Small intestine (tissue), 7 donors: ENCODE results near the gene DNAH1. TPM values are rescaled to one million over a fixed set of nuclear protein-coding genes. Genes with fewer than 3 reads are reported as not detected.

Experiments used
- DNase-seq, 2 donors: peaks; one replicate each; pipeline versions ENCODE4 v3.0.0 to v3.0.0-alpha.2; 2013
- FAIRE-seq: peaks from 2 replicates; lab custom pipeline; 2012; peaks lifted over from hg19 to GRCh38; lab: Jason Lieb, UNC
- H3K27ac ChIP-seq, 3 donors: one replicate each; pipeline ENCODE4 v1.5.1; 2013; ENCODE audit warnings: low read length in 2 of 3, mild to moderate bottlenecking in 2 of 3, control low read depth in 1 of 3, inconsistent platforms in 1 of 3, low read depth in 1 of 3, moderate library complexity in 1 of 3
- H3K27me3 ChIP-seq, 3 donors: one replicate each; pipeline ENCODE4 v1.6.1; 2013; ENCODE audit warnings: low read length in 3 of 3, inconsistent platforms in 1 of 3; ENCODE audit not compliant: control insufficient read depth in 3 of 3, insufficient read depth in 3 of 3
- H3K36me3 ChIP-seq, 3 donors: one replicate each; pipeline ENCODE4 v1.6.1; 2013; ENCODE audit warnings: low read length in 3 of 3, inconsistent platforms in 1 of 3, low read depth in 1 of 3, mild to moderate bottlenecking in 1 of 3, moderate library complexity in 1 of 3; ENCODE audit not compliant: control insufficient read depth in 3 of 3, insufficient read depth in 2 of 3
- H3K4me1 ChIP-seq, 3 donors: one replicate each; pipeline ENCODE4 v1.6.1; 2013; ENCODE audit warnings: low read length in 2 of 3, inconsistent platforms in 1 of 3, low read depth in 1 of 3, mild to moderate bottlenecking in 1 of 3, moderate library complexity in 1 of 3; ENCODE audit not compliant: control insufficient read depth in 3 of 3, insufficient read depth in 2 of 3
- H3K4me3 ChIP-seq, 3 donors: one replicate each; pipeline ENCODE4 v1.5.1; 2013; ENCODE audit warnings: low read length in 3 of 3, control low read depth in 1 of 3, inconsistent platforms in 1 of 3, low read depth in 1 of 3, mild to moderate bottlenecking in 1 of 3, moderate library complexity in 1 of 3
- H3K9me3 ChIP-seq, 2 donors: one replicate each; pipeline ENCODE4 v1.6.1; 2013; ENCODE audit warnings: low read depth in 1 of 2, low read length in 1 of 2; ENCODE audit not compliant: control insufficient read depth in 2 of 2, insufficient read depth in 1 of 2
- WGBS, 3 donors: extraction: QIAGEN DNeasy Blood & Tissue Kit; methylation state at CpG; one replicate each; pipeline ENCODE4 v1.1.7; 2013; 5-methylcytosine and 5-hydroxymethylcytosine counted together
- polyA plus RNA-seq, 4 donors: library from polyadenylated mRNA; stranded (reverse) in 3 of 4; unstranded in 1 of 4; fragments of 200-250 nt in 3 of 4; fragments of 120-200 nt in 1 of 4; gene quantifications; one replicate each; pipeline versions ENCODE4 v1.2.1 to v1.2.3, GENCODE V29; 2013
- donor health status: healthy with polysubstance abuse.
- donor health status: control.
- donor health status: control.
- donor health status: Bipolar disorder and iron deficiency.
- donor health status: healthy.

DNAH1 gene
- polyA plus RNA-seq, 4 donors, result 4.3 to 22.6 (median 7.5) TPM

DNA sequence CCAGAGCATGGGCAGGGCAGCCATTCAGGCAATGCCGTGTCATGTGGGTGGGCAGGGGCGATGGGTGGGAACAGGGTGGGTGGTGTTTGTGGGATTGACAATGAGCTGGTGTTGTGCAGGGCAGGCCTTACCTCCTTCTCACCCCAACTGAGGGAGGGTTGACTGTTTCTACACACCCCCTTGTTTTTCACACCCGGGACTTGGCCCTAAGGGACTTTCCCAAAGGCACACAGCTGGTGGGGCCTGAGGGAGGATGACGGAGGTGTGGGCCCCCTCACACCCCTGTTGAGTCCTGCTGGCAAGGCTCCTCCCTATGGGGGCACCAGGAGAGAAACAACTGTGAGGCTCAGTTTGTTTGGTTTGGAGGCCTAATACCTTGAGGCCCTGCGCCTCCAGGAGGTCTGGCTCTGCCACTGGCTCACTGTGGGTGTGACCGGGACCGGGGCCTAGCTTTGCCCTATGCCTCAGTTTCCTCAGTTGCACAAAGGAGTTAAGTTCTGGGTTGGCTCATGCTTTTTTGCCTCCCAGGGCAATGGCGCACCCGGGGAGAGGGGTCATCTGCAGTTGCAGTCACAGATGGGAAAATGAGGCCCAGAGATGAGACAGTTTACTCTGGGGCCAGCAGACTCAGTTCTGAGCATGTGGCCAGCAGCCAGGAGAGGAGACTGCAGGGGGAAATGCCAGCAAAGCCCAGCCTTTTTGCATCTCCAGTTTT lies 5.1 kb upstream of the DNAH1 start:
- H3K27me3 ChIP-seq, result no peaks in the 10 kb centered on the region
- peaks cover 0 to 57% (median 0%) of the 10 kb centered on the region in 3 donors for H3K36me3 ChIP-seq
- no peaks in the 10 kb centered on the region for H3K9me3 ChIP-seq
- FAIRE-seq (no peak), DNase-seq (no peak)
- peaks cover 0 to 36% (median 19%) of the 10 kb centered on the region in 3 donors for H3K4me1 ChIP-seq
- WGBS, 3 donors, result 76 to 87% (median 77%) methylated on average over 9 of the region's 9 CpGs
- no peak overlapping the region for H3K4me3 ChIP-seq
- H3K27ac ChIP-seq, result peak overlapping the region in 1 of 3 donors; percentile 37

DNA sequence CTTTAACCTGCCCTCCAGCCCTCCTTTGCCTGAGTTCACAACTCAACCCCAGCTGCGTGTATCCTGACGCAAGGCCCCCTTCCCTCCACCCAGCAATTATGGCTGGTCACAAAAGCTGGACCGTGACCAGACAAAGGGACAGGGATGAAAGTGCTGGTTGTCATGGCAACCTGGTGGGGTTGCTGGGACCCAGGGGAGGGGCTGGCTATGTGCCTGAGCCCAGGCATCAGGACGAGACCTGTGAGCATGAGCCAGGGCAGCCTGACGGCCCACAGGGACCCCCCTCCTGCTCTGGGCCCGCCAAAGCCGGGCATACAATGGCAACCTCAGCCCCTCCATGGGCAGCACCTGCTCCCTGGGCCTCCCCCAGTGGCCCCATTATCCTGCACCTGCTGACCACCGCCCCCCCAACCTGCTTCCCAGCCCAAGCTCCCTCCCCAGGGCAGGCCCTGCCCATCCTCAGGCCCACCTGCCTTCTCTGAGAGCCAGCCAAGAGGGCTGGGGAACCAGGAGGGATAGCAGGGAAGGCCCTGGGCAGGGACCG lies 4.5 kb upstream of the DNAH1 start:
- H3K27me3 ChIP-seq, result no peaks in the 10 kb centered on the region
- no peak overlapping the region for H3K27ac ChIP-seq
- H3K4me1 ChIP-seq, result peaks cover 0 to 30% (median 16%) of the 10 kb centered on the region in 3 donors
- peaks cover 0 to 59% (median 0%) of the 10 kb centered on the region in 3 donors for H3K36me3 ChIP-seq
- 88 to 96% (median 91%) methylated on average over 9 of the region's 9 CpGs for WGBS, 3 donors
- FAIRE-seq, result no peak
- no peaks in the 10 kb centered on the region for H3K9me3 ChIP-seq
- DNase-seq, result no peak
- H3K4me3 ChIP-seq, result no peak overlapping the region

DNA sequence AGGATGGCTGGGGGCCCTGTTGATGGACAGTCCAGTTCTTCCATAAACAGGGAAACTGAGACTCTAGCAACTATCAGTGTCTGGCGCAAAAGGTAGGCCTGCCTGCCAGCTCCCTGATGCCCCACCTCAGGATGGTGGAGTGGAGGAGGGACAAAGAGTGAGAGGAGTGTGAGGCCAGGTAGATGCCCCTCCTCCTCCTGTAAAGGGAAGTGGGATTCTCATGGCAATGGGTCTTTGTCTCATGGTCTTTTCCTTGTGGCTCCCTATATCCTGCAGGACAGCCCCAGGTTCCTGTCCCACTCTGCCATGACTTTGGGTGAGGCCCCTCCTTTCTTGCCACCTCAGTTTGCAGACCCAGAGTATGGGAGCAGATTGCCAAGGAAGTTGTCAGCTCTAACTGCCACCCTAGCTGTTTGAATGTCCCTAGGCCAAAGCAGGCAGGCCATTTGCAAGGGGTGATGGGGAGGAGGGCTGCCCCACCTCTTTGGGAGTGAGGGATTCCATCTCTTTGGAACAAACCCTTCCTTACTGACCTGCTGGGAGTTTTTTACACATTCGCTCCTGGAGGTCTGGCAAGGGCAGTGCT lies 2.8 kb upstream of the DNAH1 start:
- Histone ChIP-seq H3K4me3 (no peak overlapping the region), H3K9me3 (no peaks in the 10 kb centered on the region), H3K36me3 (peaks cover 0 to 53% (median 0%) of the 10 kb centered on the region in 3 donors), H3K27ac (peak overlapping the region in 1 of 3 donors; percentile 65), H3K4me1 (peaks cover 0 to 18% (median 7%) of the 10 kb centered on the region in 3 donors), H3K27me3 (no peaks in the 10 kb centered on the region)
- FAIRE-seq (no peak), DNase-seq (no peak)
- WGBS, 3 donors, result 86 to 95% (median 87%) methylated on average over 2 of the region's 2 CpGs

DNA sequence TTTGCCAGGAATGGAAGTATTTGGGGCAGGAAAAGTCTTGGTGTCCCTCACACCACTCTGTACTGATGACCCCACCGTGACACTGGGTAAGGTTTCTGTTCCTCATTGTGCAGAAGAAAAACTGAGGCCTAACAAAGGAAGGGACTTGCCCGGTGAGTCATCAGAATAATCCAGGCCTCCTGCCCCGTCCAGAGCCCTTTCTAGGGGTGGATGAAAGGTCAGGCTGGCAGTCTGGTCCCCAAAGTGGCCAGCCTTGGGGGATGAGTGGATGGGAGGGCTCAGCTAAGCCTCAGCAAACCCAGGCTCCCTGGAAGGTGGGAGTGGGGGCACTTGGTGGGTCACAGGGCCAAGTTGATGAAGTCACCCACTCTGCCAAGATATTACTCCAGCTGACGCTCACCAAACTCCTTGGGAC lies 2.3 kb upstream of the DNAH1 start:
- H3K27ac ChIP-seq, result peak overlapping the region in 1 of 3 donors; percentile 76

DNA sequence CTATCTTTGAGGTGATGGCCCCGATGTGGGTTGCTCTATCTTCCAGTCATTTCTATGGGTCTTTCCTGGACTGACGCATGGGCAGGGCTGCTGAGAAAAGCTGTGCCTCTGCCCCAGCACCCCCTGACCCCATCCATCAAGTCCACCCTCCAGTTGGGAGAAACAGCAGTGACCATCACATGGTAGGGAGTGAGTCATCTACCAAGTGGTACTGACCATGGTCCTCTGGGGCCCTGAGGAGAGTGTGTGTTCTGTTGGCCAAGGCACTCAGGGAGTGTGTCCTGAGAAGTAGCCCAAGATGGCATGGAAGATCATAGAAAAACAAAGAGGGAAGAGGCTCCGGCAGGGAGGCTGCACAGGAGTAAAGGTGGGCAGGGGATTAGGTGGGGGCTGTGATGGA lies 1.6 kb upstream of the DNAH1 start:
- H3K27ac ChIP-seq, result peak overlapping the region in 1 of 3 donors; percentile 76
- 89 to 98% (median 92%) methylated on average over 3 of the region's 3 CpGs for WGBS, 3 donors
- DNase-seq (no peak), FAIRE-seq (no peak)
- no peak overlapping the region for H3K4me3 ChIP-seq
- peaks cover 0 to 11% (median 0%) of the 10 kb centered on the region in 3 donors for H3K4me1 ChIP-seq
- H3K36me3 ChIP-seq, result peaks cover 0 to 44% (median 0%) of the 10 kb centered on the region in 3 donors
- no peaks in the 10 kb centered on the region for H3K9me3 ChIP-seq
- H3K27me3 ChIP-seq, result no peaks in the 10 kb centered on the region

More for the DNA sequence above, 2.3 kb upstream of the DNAH1 start:
- H3K9me3 ChIP-seq, result no peaks in the 10 kb centered on the region
- no peak overlapping the region for H3K4me3 ChIP-seq
- H3K36me3 ChIP-seq, result peaks cover 0 to 48% (median 0%) of the 10 kb centered on the region in 3 donors
- peaks cover 0 to 13% (median 3%) of the 10 kb centered on the region in 3 donors for H3K4me1 ChIP-seq
- DNase-seq (no peak), FAIRE-seq (no peak)
- no peaks in the 10 kb centered on the region for H3K27me3 ChIP-seq
- WGBS, 3 donors, result 45 to 56% (median 51%) methylated on average over 4 of the region's 4 CpGs

DNA sequence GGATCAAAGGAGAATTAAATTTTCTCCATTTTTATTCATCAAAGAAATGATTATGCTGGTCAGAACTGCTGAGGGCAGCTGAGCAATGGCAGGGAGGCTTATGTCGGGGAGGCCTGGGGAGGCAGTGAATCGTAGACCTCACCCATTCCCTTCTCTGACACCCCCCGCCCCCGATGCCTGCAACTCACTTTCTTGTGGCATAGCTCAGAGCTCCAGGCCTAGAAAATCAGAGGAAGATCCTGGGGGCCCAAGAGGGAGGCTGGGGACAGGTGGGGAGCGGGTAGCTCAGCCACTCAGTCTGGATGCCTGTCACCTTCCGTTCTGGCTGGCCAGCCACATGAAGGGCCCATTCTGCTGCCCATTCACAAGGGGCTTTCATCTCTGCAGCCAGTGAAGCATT lies 1.1 kb upstream of the DNAH1 start:
- WGBS, 3 donors, result 90 to 92% (median 91%) methylated on average over 6 of the region's 6 CpGs
- H3K4me3 ChIP-seq, result no peak overlapping the region
- H3K9me3 ChIP-seq, result no peaks in the 10 kb centered on the region
- DNase-seq, result no peak
- no peaks in the 10 kb centered on the region for H3K27me3 ChIP-seq
- H3K27ac ChIP-seq, result no peak overlapping the region
- H3K36me3 ChIP-seq, result peaks cover 0 to 40% (median 0%) of the 10 kb centered on the region in 3 donors
- no peak for FAIRE-seq
- H3K4me1 ChIP-seq, result peaks cover 0 to 11% (median 0%) of the 10 kb centered on the region in 3 donors

DNA sequence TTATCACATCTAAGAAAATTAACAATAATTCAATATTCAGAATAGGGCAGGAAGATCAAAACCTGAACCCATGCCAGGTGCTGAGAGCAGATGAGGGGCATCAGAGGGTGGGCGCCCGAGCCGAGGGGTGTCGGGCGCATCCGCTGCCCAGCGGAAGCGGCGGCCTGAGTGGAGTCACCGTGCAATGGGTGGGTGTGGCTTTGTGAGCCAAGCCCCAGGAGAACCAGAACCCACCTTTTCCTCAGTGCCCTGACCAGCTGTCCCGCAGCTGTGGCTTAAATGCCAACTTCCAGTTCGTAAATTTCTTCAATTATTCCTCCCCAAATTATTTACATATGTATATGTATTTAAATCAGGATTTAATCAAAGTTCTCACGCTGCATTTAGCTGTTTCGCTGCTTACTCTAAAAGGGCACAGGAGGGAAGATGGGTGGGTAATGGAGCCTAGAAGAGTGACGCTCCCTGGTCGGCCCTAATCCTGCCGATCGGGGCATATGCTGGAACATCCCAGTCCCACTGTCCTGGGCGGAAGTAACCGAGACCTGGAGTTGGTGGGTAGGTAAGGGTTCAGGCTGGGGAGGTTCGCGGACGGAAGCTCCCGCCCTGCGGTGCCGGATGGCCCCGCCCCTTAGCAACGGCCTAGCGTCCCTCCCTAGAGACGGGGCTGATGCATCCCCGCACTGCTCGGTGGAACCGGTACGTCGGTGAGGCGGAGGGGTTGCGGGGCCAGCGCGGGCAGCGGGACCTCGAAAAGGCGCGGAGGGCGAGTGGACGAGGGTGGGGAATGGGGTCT lies 1.3 kb downstream of the DNAH1 start:
- Histone ChIP-seq H3K27me3 (no peaks in the 10 kb centered on the region), H3K9me3 (no peaks in the 10 kb centered on the region), H3K4me3 (peak overlapping the region in 2 of 3 donors; percentile 24 to 27), H3K4me1 (peaks cover 0 to 4% (median 0%) of the 10 kb centered on the region in 3 donors), H3K27ac (no peak overlapping the region), H3K36me3 (peaks cover 0 to 31% (median 0%) of the 10 kb centered on the region in 3 donors)
- 15 to 29% (median 21%) methylated on average over 45 of the region's 45 CpGs for WGBS, 3 donors
- DNase-seq (peak; percentile 66 to 81), FAIRE-seq (no peak)
